GM18519 (cell line): ENCODE data around the gene TMEM176B.
"Not testable (repeated sequence)": the region's sequence is repeated elsewhere in the genome, so short reads cannot be mapped to it uniquely, and the experiment has no call there.

ENCODE experiments used
- ATAC-seq: cut with Tn5 transposase; IDR thresholded peaks from one replicate; pipeline ENCODE4 v1.9.1; 2021; ENCODE audit warnings: mild to moderate bottlenecking, moderate library complexity; ENCODE audit not compliant: unreplicated experiment, low FRiP score

Gene TMEM176B

GRCh38 chr7:150823484-150824126 lies 23.4 kb upstream of the TMEM176B start:
- no peak for ATAC-seq

GRCh38 chr7:150823043-150823442 lies 22.9 kb upstream of the TMEM176B start:
- no peak for ATAC-seq

DNA sequence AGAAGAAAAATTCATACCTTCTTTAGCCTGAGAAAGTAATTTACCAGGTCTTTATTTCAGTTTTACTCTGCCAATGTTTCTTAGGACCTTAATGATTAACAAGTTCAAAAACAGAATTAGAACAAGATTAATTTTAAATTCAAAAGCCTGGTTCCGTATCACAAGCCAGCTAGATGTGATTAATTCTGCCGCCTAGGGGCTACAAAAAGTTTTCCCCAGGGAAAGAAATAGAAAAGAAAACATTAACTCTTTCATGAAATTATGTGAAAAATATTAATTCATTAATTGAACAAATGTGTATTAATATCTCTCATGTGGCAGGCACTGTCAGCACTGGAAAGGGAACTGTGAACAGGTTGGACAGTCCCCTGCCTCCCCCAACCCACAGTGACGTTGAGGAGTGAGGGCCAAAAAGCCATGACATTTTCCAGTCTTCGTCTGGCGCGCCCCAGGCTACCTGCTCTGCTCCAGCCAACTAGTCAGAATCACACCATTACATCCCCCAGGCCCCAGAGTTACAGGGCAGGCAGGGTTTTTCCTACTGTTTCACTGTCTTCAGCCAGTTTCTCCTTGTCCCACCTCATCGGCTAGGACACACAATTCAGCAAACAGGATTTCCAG lies 20.5 kb upstream of the TMEM176B start:
- no peak for ATAC-seq

GRCh38 chr7:150820148-150820547 lies 20.0 kb upstream of the TMEM176B start:
- no peak for ATAC-seq

- ATAC-seq, result no peak
Measured at GRCh38 chr7:150818971-150819370, 18.8 kb upstream of the TMEM176B start.

DNA sequence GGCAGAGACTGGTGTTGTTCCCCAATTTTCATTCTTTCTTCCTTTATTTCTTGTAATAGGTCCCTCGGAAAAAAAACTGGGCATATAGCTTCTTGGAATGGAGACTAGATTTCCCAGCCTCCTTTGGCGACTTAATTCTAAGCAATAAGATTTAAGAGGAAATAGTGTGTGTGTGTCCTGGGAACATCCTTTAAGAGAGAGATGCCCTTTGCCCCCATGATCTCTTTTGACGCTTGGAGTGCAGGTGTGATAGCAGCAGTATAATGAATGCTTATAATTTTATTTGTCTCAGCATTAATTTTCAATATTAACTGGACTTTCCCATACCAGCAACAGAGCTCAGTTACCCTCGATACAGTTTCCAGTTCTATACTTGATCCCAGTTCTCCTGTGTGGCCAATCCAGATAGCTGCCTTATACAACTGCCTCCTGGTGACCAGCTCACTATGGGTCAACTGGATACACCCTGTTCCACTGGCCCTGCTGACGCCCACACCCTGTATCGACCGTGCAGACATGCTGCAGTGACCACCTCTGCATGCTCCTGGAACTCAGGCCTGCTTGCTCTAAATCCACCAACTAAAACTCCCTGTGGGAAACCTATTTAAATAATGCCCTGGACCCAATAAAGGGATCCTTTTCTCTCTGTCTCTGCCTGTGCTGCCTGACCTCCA lies 14.3 kb upstream of the TMEM176B start:
- no peak for ATAC-seq

DNA sequence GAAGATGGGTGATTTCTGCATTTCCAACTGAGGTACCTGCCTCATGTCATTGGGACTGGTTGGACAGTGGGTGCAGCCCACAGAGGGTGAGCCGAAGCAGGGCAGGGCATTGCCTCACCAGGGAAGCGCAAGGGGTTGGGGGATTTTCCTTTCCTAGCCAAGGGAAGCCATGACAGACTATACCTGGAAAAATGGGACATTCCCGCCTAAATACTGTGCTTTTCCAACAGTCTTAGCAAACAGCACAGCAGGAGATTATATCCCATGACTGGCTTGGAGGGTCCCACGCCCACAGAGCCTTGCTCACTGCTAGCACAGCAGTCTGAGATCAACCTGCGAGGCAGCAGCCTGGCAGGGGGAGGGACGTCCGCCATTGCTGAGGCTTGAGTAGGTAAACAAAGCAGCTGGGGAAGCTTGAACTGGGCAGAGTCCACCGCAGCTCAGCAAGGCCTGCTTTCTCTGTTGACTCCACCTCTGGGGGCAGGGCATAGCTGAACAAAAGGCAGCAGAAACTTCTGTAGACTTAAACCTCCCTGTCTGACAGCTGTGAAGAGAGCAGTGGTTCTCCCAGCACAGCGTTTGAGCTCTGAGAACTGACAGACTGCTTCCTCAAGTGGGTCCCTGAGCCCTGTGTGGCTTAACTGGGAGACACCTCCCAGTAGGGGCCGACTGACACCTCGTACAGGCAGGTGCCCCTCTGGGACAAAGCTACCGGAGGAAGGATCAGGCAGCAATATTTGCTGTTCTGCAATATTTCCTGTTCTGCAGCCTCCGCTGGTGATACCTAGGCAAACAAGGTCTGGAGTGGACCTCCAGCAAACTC lies 7.7 kb upstream of the TMEM176B start:
- not testable (repeated sequence) for ATAC-seq

- ATAC-seq, result no peak
Measured at GRCh38 chr7:150806863-150807262, 6.7 kb upstream of the TMEM176B start.

DNA sequence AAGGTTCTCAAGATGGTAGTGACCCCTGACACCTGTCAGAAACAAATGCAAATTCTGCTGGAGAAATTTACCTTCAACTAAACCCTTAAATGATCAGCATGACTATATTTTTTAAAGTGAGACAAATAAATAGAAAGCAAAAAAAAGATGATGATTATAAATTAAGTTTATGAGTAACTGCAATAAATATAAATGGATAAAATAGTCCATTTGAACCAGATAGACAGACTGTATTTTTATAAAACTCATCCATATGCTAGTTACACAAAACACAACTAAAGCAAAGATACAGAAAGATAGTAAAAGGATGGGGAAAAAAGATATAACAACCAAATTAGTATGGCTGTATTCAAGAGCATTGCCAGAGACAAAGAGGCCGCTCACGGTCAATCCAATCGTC lies 6.3 kb upstream of the TMEM176B start:
- ATAC-seq, result no peak

DNA sequence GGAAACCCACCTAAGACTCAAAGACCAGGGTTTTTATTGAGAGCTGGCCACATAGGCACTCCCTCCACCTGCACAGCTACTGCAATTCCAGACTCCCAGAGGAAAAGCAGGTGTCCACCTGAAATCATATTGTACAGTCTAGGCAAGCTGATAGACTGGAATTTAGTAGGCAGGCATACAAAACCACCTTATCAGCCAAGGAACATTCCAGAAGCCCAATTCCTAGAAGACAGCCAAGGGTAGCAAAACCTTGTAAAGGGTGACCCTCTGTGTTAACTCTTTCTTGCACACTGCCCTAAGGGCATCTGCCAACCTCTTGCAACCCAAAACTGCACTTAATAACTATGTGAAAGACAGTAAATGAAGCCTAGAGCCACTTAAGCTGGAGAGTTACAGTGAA lies 5.7 kb upstream of the TMEM176B start:
- no peak for ATAC-seq

- ATAC-seq, result no peak
Measured at GRCh38 chr7:150804802-150805201, 4.6 kb upstream of the TMEM176B start.

- ATAC-seq, result no peak
Measured at GRCh38 chr7:150803161-150803860, 3.1 kb upstream of the TMEM176B start.

GRCh38 chr7:150801946-150802771 lies 2.0 kb upstream of the TMEM176B start:
- ATAC-seq, result no peak

GRCh38 chr7:150801242-150801945 lies 1.2 kb upstream of the TMEM176B start:
- no peak for ATAC-seq

DNA sequence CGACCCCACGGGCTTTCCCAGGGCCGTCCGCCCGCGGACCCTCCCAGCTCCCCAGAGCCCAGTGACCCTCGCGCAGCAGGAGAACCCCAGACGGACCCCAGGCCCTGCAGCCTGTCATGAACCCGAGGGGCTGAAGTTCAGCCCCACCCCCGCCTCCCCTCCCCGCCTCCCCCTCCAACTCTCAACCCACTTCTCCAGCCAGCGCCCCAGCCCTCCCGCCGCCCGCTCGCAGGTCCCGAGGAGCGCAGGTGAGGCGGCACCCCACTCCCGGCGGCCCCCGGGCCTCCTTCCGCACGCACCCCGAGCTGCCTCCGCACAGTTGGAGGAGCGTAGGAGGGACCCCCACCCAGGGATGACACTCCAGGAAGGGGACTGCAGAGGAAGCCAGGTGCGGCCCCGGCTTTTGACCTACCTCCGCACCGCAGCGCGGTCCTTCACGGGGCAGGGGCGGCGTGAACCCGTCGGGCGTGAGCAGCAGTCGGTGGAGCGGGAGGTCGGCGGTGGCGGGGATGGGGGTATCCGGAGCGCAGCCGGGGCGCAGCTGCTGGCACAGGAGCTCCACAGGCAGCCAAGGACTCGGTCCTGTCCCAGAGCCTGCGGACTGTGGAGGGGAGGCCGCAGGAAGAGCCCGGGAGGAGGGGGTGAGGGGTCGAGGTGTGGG lies 547 bp upstream of the TMEM176B start, which contains the start of gene TMEM176A:
TMEM176A (plus strand) TSS at position 189 of the 661 bp plus-strand sequence. CDS start 782 bp downstream, outside the sequence.
- ATAC-seq, result no peak

DNA sequence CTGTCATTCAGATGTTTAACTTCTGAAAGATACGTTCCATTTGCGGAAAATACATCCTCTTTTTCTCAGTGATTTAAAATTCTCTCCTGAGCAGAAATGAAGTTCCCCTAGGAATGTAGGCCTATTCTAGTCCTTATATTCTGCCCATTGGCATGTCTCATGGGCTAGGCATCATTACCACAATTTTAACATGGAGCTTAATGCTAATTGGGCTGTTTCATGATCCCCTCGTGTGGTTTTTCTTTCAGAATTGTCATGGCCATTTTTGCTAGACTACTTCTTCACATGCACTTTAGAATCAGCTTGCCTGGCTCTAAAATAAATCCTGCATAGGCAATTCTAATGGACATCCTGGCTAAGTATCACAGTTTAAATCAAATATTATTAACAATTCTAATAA lies 1.0 kb downstream of the TMEM176B start:
- no peak for ATAC-seq

DNA sequence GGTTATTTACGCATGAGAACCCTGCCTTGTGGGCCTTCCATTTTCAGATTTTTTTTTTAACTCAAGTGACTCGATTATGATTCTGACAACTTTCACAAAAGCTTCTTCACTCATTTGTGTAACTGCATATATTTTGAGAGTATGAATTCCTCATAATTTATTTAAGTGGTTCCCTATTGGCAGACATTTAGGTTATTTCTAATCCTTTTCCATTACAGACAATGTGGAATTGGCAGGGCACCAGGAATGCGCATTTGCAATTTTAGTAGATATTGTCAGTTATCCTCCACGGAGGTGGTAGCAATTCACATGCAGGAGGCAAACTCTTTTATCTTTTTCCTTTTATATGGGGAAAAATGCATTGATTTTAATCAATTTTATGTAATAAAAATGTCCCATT lies 2.5 kb downstream of the TMEM176B start:
- no peak for ATAC-seq

GRCh38 chr7:150793569-150794238 lies 6.5 kb downstream of the TMEM176B start:
- no peak for ATAC-seq
